Activated CD4-positive, alpha-beta T cell treated with anti-CD3 and anti-CD28 coated beads, Interleukin-2, amount 50 U/mL, for 16 hours (primary cell): Measurements from ENCODE around the gene MIR17HG.
"Not testable (repeated sequence)": the region's sequence is repeated elsewhere in the genome, so short reads cannot be mapped to it uniquely, and the experiment has no call there.

Experiments used
- DNase-seq: peaks from one replicate; pipeline ENCODE4 v3.0.0-alpha.2; 2020

Gene MIR17HG

DNA sequence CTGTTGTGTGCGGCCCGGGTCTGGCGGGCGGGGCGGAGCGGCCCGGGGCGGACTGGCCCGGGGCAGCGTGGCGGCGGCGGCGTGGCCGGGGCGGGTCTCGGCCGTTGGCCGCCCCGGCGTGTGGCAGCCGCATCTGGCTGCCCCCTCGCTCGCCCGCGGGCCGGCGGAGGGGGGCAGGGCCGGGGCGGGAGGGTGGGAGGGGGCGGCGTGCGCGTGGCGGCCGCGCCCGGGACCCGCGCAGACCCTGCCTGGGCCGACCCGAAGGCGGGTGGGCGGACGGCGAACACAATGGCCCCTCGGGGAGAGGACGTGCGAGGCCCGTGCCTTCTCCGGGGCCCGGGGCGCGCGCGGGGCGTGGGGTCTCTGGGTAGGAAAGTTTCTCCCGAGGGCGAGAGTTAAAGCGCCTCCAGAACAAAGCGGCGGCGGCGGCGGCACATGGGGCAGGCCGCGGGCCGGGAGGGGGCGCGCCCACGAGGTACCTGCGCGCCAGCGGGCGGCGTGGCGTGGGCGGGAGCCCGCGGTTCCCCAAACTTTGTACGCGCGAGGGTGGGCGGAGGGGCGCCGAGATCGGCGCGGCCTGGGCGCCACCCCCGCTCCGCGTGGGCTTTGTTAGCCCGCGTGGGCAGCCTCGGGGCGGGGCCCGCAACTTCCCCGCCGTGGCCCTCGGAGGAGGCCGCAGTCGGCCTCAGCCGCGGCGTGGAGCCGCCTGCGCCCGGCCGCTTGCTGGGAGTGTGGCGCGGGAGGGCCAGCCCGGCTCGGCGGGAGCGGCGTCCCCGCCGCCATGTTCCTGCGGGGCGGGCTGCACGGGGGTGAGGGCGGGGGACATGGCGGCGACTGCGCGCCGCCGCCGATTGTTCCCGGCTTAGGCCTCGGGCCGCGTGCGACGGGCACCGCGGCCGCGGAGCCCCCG, 764 bp downstream of the MIR17HG start:
- DNase-seq, result peak; percentile 49

- peak; percentile 92 for DNase-seq
Observed at GRCh38 chr13:91348906-91349435, 1.5 kb downstream of the MIR17HG start.

- DNase-seq, result no peak
Observed at GRCh38 chr13:91349992-91350911, 2.8 kb downstream of the MIR17HG start.

DNA sequence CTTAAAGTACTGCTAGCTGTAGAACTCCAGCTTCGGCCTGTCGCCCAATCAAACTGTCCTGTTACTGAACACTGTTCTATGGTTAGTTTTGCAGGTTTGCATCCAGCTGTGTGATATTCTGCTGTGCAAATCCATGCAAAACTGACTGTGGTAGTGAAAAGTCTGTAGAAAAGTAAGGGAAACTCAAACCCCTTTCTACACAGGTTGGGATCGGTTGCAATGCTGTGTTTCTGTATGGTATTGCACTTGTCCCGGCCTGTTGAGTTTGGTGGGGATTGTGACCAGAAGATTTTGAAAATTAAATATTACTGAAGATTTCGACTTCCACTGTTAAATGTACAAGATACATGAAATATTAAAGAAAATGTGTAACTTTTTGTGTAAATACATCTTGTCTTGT, 3.6 kb downstream of the MIR17HG start:
- DNase-seq, result no peak

- DNase-seq, result no peak
Observed at GRCh38 chr13:91351980-91352379, 4.5 kb downstream of the MIR17HG start.

GRCh38 chr13:91352891-91353290, 5.4 kb downstream of the MIR17HG start:
- DNase-seq, result not testable (repeated sequence)

GRCh38 chr13:91353494-91353893, 6.0 kb downstream of the MIR17HG start:
- DNase-seq, result no peak

DNA sequence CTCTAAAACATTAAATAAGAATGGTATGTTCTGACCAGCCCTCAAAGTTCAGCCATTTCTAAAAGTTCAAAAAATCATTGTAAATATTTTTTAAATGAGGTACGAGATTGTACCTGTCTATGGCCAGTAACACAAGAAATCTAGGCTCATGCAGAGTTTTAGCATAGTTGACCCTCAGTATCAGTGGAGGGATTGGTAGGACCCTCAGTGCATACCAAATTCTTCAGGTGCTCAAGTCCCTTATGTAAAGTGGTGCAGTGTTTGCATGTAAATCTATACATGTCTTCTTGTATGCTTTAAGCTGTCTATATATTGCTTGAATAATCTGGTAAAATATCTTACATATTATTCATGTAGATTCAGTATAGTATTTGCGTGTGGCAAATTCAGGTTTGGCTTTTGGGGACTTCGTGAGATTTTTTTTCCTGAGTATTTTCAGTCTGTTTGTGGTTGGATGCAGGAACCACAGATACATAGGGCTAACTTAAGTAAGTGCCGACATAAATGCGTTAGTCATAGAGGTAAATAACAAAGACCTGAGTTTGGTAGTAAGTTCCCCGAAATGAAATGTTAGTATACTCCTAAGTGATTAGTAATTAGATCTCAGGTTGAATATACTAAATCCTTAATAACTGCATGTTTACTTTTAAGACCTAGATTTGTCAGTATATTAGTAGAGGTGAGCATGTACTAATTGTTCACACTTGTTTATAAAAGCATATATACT, 7.8 kb downstream of the MIR17HG start:
- no peak for DNase-seq

- no peak for DNase-seq
Observed at GRCh38 chr13:91355826-91356710, 8.6 kb downstream of the MIR17HG start.

DNA sequence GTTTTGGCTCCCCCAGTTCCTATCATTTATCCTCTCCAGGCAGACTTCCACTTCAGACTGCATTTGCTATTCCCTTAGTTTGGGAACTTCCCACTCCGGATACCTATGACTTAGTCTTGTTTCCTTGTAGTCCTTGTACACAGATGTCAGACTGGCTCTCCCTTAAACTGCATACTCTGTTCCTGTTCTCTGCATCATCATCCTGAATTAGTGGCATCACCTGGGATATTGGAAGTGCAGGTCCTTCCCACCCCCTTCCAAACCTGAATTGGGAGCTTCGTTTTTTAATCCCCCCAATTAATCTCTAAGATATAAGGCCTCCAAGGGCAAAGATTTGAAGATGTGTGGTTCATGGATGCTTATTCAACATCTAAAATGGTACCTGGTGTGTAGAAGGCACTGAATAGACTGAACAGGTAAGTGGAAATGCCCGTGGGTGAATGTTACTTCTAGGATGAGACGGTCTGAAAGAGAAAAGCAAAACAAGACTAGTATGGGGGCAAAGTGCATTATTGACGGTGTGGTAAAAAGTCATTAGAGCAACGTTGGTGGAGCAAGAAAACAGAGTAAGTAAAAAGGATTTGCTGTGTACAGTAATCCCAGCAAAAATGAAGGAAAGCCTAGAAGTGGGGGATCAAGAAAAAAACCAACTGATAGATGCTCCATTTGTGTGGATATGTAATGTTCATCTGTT, 9.6 kb downstream of the MIR17HG start:
- no peak for DNase-seq

DNA sequence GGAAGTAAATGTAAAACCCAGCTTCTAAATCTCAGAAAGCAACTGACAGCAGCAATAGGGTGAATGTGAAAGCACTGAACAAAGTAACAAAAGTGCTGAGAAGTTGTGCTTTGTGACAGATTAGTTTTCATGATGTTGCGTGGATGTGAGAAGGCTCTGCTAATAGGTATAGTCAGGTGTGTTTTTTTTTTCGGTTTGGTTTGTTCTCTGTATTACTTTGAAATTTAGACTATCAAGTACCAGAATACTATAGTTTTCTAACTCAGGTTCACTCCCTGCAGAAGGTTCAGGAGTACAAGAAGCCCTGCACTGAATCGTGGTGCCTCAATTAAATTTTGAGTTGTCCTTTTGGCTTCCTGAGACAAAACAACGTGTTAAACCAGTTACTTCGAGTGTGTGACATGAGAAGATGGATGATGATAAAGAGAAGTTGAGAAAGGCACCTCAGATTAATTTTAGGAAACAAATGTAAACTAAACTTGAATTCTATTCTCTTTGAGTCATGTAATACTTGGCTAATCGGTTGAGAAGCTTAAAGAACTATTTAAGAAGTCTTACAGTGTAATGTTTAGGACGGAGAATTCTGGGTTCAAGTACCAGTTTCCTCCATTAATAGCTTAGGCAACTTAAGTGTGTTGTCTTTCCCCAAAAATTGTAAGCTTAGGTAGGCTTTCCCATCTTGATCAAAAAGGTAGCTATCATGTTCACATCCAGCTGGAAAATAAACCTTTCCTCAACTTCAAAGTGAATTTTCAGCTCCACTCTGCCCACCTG, 10.3 kb downstream of the MIR17HG start:
- no peak for DNase-seq

DNA sequence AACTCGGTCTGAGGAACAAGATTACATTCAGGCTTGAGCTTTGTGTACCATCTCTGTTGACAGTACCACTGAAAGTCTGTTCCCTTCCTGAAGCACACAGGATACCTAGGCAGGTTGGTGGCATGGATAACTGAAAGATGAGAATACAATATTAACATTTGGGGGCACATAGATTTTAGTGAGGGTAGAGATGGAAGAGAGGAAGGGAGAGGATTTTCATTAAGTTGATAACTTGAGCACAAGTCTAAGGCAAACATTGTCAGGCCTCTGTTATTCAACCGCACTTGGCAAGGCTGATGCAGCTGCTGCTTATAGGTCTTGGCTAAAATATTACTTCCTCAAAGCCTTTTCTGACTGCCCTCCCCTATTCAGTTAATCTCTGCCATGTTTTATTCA, 10.9 kb downstream of the MIR17HG start:
- DNase-seq, result no peak

DNA sequence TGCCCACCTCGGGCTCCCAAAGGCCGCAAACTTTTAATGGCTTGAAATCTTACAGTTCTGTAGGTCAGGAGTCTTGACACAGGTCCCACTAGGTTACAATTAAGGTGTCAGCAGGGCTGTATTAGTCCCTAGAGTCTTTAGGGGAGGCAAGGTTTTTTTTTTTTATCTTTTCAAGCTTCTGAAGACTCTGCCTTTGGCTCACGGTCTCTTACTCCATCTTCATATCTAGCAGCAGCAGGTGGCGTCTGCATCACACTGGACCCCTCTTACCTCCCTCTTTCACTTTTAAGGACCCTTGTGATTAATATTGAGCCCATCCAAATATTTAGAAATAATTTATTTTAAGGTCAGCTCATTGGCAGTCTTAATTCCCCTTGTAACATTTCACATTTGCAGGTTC, 11.6 kb downstream of the MIR17HG start:
- DNase-seq, result no peak

- no peak for DNase-seq
Observed at GRCh38 chr13:91359631-91360030, 12.1 kb downstream of the MIR17HG start.

- DNase-seq, result no peak
Observed at GRCh38 chr13:91360246-91360751, 12.8 kb downstream of the MIR17HG start.

GRCh38 chr13:91361755-91362271, 14.3 kb downstream of the MIR17HG start:
- DNase-seq, result no peak

- no peak for DNase-seq
Observed at GRCh38 chr13:91362908-91363307, 15.4 kb downstream of the MIR17HG start.

- no peak for DNase-seq
Observed at GRCh38 chr13:91368101-91368500, 20.6 kb downstream of the MIR17HG start.

- DNase-seq, result no peak
Observed at GRCh38 chr13:91368676-91369440, 21.4 kb downstream of the MIR17HG start.
